Ovary (tissue), 3 donors: ENCODE data around the gene SPOPL.

ENCODE experiments used
- CTCF ChIP-seq, 3 donors: fragments of 450-650 bp in 2 of 3; fragments of 200-600 bp in 1 of 3; IDR thresholded peaks; one replicate each; pipeline versions ENCODE4 v1.5.1 to v1.8.0; 2016 to 2022; ENCODE audit warnings: antibody characterized with exemption in 3 of 3, mild to moderate bottlenecking in 1 of 3
- EP300 ChIP-seq: sonication (generic); formaldehyde crosslinking; IDR thresholded peaks from one replicate; pipeline ENCODE4 v1.6.1; 2017; ENCODE audit warnings: antibody characterized with exemption
- POLR2A ChIP-seq: fragments of 450-650 bp; IDR thresholded peaks from one replicate; pipeline ENCODE4 v1.6.1; 2017; ENCODE audit warnings: antibody characterized with exemption, mild to moderate bottlenecking, moderate library complexity
- donor health status: DM: no; HTN: no; CAD: no.

GRCh38 chr2:138497294-138497693 lies 4.3 kb upstream of the SPOPL start:
- TF ChIP-seq CTCF (IDR thresholded peaks at IDR 0.05) (no peak), EP300 (no peak), POLR2A (no peak)
